Vagina (tissue), 2 donors: ENCODE results near the gene F8A2.
"Not testable (repeated sequence)": the region's sequence is repeated elsewhere in the genome, so short reads cannot be mapped to it uniquely, and the experiment has no call there.

Experiments used
- POLR2A ChIP-seq, 2 donors: fragments of 450-650 bp; IDR thresholded peaks; one replicate each; pipeline ENCODE4 v1.6.1; 2017; ENCODE audit warnings: antibody characterized with exemption in 2 of 2, mild to moderate bottlenecking in 2 of 2, moderate library complexity in 2 of 2
- POLR2AphosphoS5 ChIP-seq, 2 donors: sonication (generic); formaldehyde crosslinking; IDR thresholded peaks; one replicate each; pipeline ENCODE4 v1.9.0; 2017; ENCODE audit warnings: antibody characterized with exemption in 2 of 2, mild to moderate bottlenecking in 2 of 2, low read depth in 1 of 2; ENCODE audit not compliant: insufficient read depth in 1 of 2
- TF ChIP-seq, protein P1 (sequence below), 3 experiments: fragments of 450-650 bp in 2 of 3; fragments of 200-600 bp in 1 of 3; sonication (generic) in 1 of 3; IDR thresholded peaks; one replicate each; pipeline ENCODE4 v1.5.1; 2017 to 2019; ENCODE audit warnings: antibody characterized with exemption in 3 of 3, mild to moderate bottlenecking in 2 of 3, moderate library complexity in 2 of 3

DNA sequence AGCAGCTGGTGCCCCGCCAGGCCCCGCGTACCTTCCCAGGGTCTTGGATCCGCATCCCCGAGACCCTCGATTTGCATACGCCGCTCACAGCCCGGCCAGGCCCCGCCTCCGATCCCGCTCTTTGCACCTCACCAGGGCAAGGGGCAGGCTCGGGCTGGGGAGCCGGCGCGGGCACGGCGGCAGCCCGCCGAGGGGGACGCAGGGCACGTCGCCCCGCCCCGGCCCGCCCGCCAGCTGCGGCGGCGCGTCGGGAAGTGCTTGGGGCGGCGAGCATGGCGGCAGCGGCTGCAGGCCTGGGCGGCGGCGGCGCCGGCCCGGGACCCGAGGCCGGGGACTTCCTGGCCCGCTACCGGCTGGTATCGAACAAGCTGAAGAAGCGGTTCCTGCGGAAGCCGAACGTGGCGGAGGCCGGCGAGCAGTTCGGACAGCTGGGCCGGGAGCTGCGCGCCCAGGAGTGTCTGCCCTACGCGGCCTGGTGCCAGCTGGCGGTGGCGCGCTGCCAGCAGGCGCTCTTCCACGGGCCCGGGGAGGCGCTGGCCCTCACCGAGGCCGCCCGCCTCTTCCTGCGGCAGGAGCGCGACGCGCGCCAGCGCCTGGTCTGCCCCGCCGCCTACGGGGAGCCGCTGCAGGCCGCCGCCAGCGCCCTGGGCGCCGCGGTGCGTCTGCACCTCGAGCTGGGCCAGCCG lies at the start of gene F8A2:
- TF ChIP-seq, protein P1, sequence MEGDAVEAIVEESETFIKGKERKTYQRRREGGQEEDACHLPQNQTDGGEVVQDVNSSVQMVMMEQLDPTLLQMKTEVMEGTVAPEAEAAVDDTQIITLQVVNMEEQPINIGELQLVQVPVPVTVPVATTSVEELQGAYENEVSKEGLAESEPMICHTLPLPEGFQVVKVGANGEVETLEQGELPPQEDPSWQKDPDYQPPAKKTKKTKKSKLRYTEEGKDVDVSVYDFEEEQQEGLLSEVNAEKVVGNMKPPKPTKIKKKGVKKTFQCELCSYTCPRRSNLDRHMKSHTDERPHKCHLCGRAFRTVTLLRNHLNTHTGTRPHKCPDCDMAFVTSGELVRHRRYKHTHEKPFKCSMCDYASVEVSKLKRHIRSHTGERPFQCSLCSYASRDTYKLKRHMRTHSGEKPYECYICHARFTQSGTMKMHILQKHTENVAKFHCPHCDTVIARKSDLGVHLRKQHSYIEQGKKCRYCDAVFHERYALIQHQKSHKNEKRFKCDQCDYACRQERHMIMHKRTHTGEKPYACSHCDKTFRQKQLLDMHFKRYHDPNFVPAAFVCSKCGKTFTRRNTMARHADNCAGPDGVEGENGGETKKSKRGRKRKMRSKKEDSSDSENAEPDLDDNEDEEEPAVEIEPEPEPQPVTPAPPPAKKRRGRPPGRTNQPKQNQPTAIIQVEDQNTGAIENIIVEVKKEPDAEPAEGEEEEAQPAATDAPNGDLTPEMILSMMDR (IDR thresholded peaks at IDR 0.05), result not testable (repeated sequence)
- not testable (repeated sequence) for TF ChIP-seq POLR2AphosphoS5 (IDR thresholded peaks at IDR 0.05; ENCODE audit: insufficient read depth in 1 of 2, low read depth in 1 of 2); POLR2A (IDR thresholded peaks at IDR 0.05)
